ENCODE data around the gene CTRB1. TPM values are rescaled to one million over a fixed set of nuclear protein-coding genes. Genes with fewer than 3 reads are reported as not detected.
"Not testable (repeated sequence)": the region's sequence is repeated elsewhere in the genome, so short reads cannot be mapped to it uniquely, and the experiment has no call there.

Gene CTRB1
- total RNA-seq, 1 donor from 2014 or later, result not detected

DNA sequence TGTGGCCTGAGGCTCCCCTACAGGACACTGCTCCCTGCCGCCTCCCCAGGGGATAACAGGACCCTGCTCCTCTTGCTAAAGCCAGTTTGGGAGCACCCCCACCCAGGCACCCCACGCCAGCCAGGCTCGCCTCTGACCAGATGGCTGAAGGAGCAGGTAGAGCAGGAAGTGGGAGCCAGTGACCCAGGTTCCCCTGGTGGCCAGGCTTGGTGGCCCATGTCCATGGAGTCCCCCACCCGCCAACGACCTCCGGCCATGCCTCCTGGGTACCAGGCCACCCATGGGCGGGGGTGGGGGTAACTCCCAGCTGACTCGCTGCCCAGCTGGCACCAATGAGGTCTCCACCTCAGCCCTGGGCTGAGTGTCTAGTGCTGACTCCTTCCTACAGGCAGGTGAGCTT lies 22.6 kb downstream of the CTRB1 start:
- DNase-seq (ENCODE audit: low spot score in 2 of 2), result no peak
- Histone ChIP-seq H3K9me3 (no peaks in the 10 kb centered on the region), H3K4me1 (peaks cover 48 to 92% of the 10 kb centered on the region in 2 donors), H3K27ac (peak overlapping the region; percentile 94 to 100), H3K4me3 (no peak overlapping the region), H3K36me3 (peaks cover 22 to 38% of the 10 kb centered on the region in 2 donors), H3K27me3 (no peaks in the 10 kb centered on the region)
- intact Hi-C loops (cut with DNase I), result no loop called here
- TF ChIP-seq, protein P1, sequence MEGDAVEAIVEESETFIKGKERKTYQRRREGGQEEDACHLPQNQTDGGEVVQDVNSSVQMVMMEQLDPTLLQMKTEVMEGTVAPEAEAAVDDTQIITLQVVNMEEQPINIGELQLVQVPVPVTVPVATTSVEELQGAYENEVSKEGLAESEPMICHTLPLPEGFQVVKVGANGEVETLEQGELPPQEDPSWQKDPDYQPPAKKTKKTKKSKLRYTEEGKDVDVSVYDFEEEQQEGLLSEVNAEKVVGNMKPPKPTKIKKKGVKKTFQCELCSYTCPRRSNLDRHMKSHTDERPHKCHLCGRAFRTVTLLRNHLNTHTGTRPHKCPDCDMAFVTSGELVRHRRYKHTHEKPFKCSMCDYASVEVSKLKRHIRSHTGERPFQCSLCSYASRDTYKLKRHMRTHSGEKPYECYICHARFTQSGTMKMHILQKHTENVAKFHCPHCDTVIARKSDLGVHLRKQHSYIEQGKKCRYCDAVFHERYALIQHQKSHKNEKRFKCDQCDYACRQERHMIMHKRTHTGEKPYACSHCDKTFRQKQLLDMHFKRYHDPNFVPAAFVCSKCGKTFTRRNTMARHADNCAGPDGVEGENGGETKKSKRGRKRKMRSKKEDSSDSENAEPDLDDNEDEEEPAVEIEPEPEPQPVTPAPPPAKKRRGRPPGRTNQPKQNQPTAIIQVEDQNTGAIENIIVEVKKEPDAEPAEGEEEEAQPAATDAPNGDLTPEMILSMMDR (IDR thresholded peaks at IDR 0.05), result no peak

DNA sequence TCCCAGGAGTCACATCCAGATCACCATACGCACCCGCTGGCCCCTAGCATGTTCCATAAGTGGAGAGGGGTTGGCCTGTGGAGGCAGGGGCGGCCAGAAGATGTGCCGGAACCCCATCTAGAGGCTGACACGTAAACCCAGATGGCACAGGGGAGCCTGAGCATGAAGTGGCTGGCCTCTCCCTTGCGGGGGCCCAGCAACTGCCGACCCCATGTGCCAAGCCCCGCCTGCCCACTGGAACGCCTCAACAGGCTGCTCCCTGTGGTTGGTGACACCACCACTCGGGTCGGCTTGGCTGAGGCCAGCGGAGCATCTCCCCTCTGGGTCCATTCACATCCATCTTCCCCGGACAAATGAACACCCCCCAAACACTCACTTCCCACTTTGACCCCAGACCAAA lies 23.2 kb downstream of the CTRB1 start:
- Histone ChIP-seq H3K27me3 (no peaks in the 10 kb centered on the region), H3K9me3 (no peaks in the 10 kb centered on the region), H3K27ac (peak overlapping the region; percentile 94 to 100), H3K36me3 (peaks cover 16 to 33% of the 10 kb centered on the region in 2 donors), H3K4me1 (peaks cover 52 to 94% of the 10 kb centered on the region in 2 donors), H3K4me3 (no peak overlapping the region)
- TF ChIP-seq, protein P1 (IDR thresholded peaks at IDR 0.05), result no peak
- intact Hi-C loops (cut with DNase I), result no loop called here
- no peak for DNase-seq (ENCODE audit: low spot score in 2 of 2)

DNA sequence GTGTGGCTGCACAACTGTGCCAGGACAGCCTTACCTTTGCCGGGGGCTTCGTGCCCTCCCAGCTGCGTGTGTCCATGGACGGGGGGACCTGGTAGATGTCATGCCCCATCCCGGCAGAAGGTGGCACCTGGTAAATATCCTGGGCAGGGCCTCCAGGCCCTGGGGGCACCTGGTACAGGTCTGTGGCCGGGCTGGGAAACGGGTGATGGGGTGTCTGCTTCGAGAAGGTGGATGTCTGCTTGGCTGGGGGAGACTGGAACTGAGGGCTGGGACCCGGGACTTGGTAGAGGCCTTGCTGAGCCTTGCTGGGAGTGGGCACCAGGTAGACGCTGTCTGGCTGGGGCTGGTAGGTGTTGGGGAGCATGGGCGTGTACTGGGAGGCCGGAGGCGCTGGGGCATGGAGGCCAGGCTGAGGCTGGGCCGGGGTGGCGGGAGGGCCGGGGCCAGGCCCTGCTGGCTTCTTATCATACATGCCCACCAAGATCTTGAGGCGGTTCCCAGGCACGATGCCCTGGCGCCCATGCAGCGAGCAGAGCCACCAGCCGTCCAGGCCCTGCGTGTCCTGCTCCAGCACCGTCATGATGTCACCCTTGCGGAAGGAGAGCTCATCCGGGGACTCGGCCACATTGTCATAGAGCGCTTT lies 23.8 kb downstream of the CTRB1 start:
- DNase-seq (ENCODE audit: low spot score in 2 of 2); H3K9me3 ChIP-seq; intact Hi-C loops (cut with DNase I); H3K4me3 ChIP-seq; H3K27me3 ChIP-seq: not testable (repeated sequence)
- Histone ChIP-seq H3K27ac (peak overlapping the region; percentile 94 to 100), H3K4me1 (peaks cover 51 to 94% of the 10 kb centered on the region in 2 donors), H3K36me3 (peaks cover 13 to 30% of the 10 kb centered on the region in 2 donors)

DNA sequence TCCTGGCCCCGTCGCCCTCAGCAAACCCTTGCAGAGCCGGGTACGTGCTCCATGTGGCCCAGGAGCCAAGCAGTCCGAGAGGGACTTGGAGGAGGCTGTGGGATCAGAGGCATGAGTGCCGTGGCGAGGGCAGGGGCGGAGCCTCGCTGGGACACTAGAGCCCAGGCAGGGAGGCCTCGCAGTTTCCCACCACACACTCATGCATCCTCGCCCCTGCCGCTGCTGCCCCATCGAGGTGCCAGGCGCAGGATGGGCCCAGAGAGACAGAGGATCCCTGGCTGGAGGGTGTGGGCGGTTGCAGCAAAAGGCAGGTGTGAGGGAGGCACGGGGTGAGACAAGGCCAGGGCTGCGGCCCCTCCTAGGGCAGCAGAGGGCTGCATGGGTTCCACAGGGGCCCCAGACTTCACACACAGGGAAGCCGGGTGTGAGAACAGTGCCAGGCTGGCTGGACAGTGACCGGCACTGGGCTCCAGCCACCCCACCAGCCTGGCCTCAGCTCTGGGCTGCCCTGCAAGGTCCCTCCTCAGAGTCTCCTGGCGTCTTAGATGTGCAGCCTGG lies 25.0 kb downstream of the CTRB1 start:
- intact Hi-C loops (cut with DNase I), result loop anchor here (2.0 kb wide), 1 partner anchor 61 kb away; no protein-coding TSS in a partner anchor
- peaks cover 51 to 96% of the 10 kb centered on the region in 2 donors for H3K4me1 ChIP-seq
- peaks cover 13 to 30% of the 10 kb centered on the region in 2 donors for H3K36me3 ChIP-seq
- peak overlapping the region in 1 of 2 donors; percentile 26 for H3K4me3 ChIP-seq
- TF ChIP-seq, protein P1 (IDR thresholded peaks at IDR 0.05), result no peak
- DNase-seq (ENCODE audit: low spot score in 2 of 2), result no peak
- peak overlapping the region; percentile 94 to 100 for H3K27ac ChIP-seq
- no peaks in the 10 kb centered on the region for H3K9me3 ChIP-seq
- no peaks in the 10 kb centered on the region for H3K27me3 ChIP-seq

DNA sequence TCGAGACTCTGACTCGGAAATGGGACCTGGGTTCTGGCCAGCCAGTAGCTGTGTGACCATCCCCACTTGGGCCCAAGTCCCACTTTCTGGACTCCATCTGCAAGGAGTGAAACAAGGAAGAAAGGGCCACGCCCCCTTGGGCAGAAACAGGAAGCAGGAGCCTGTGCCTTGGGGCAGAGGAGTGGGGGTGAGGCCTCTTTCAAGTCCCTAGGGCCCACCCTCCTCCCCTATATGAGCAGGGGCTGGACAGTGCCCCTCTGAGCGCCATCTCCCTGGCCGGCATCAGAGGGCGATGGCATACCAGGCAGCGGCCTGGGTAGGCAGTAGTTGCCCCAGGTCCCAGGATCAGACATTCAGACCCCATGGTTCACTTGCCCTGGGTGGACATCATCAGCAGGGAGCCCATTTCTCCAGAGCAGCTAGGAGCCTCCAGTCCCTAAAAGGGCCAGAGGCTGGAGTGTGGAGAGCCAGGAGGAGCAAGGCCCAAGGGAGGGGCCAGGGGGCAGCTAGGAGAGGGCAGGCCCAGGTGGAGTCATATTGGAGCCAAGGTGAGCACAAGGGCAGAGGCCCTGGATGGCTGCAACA lies 25.5 kb downstream of the CTRB1 start:
- peak; percentile 67 to 92 for DNase-seq (ENCODE audit: low spot score in 2 of 2)
- peaks cover 53 to 96% of the 10 kb centered on the region in 2 donors for H3K4me1 ChIP-seq
- intact Hi-C loops (cut with DNase I), result loop anchor here (2.0 kb wide), 1 partner anchor 60 kb away; no protein-coding TSS in a partner anchor
- peaks cover 13 to 30% of the 10 kb centered on the region in 2 donors for H3K36me3 ChIP-seq
- no peaks in the 10 kb centered on the region for H3K27me3 ChIP-seq
- H3K4me3 ChIP-seq, result peak overlapping the region; percentile 2 to 40
- no peaks in the 10 kb centered on the region for H3K9me3 ChIP-seq
- peak overlapping the region; percentile 94 to 100 for H3K27ac ChIP-seq
- TF ChIP-seq, protein P1 (IDR thresholded peaks at IDR 0.05), result no peak

All from ascending aorta (tissue), 2 donors.